ENCODE measurements around the gene ALX4.

The ALX4 gene

DNA sequence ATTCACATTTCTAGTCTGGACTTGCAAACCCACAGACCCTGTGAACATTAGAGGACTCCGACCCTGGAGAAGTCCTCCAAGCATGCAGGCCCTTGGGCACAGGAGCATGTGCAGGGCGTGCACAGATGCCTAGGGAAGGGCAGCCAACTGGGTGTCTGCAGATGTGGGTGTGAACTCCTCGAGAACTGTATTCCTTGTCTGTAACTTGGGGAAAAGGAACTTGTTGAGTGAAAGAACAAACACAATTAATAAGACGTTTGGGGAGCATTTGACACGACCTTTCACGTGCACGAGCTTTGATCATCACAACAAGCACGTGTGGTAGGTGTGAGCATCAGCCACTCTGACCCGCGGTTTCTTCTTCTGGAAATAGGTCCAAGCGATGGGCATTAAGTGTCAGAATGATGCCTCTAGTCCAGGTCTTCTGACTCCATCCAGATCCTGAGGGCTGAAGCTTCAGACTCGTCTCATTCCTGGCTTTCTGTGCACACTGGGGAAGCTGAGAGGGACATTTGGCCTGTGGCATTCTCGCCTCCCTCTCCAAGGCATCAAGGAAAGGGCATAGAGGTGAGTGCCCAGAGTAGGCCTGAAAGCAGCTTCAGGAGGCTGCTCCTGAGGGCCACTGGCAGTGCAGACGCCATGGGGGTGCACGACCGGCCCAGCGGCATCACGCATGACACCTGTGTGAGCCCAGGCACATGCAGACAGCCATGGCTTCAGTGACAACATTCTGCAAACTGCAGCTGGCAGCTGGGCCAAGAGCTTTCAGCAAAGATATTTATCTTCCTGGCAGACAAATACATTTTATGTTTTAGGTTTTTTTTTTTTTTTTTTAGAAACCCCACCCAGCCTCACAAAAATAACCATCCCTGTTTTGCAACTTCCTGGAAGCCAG is 32.5 kb downstream of the ALX4 start:
- TF ChIP-seq, protein P1, sequence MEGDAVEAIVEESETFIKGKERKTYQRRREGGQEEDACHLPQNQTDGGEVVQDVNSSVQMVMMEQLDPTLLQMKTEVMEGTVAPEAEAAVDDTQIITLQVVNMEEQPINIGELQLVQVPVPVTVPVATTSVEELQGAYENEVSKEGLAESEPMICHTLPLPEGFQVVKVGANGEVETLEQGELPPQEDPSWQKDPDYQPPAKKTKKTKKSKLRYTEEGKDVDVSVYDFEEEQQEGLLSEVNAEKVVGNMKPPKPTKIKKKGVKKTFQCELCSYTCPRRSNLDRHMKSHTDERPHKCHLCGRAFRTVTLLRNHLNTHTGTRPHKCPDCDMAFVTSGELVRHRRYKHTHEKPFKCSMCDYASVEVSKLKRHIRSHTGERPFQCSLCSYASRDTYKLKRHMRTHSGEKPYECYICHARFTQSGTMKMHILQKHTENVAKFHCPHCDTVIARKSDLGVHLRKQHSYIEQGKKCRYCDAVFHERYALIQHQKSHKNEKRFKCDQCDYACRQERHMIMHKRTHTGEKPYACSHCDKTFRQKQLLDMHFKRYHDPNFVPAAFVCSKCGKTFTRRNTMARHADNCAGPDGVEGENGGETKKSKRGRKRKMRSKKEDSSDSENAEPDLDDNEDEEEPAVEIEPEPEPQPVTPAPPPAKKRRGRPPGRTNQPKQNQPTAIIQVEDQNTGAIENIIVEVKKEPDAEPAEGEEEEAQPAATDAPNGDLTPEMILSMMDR (IDR thresholded peaks at IDR 0.05; ENCODE audit: low read depth, low read length, missing control alignments) = no peak
- DNase-seq (ENCODE audit: low read depth) = no peak
- in situ Hi-C loops (cut with HindIII; ENCODE audit: low sequenced_read_pairs) = no loop called here
- H3K4me3 ChIP-seq (ENCODE audit: low read depth, low read length) = no peak overlapping the region

DNA sequence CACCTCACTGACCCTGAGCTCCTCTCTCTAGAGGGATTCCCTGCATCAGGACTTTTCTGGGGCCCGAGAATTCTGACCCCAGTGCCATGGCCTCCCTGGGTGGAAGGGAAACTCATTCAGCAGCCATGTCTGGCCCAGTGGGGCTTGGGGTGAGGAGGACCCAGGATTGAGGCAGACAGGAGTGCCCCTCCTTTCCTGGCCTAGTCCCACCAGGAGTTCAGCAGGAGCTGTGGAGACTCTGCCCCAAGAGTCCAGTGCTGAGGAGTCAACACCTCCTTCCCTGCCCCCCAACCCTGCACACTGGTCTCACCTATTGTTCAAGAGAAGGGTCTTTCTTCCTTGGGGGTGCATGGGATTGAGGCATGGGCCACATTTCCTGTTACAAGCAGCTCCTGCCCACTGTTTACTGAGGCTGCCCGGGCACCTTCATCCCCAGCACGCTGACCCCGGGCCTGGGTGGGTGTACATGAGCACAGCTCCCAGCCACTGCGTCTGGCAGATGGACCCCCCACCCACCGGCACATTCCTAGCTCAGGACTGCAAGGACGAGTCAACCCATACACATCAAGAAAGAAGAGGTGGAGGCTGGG is 33.9 kb downstream of the ALX4 start:
- no peak for DNase-seq (ENCODE audit: low read depth)
- in situ Hi-C loops (cut with HindIII; ENCODE audit: low sequenced_read_pairs) = no loop called here
- H3K4me3 ChIP-seq (ENCODE audit: low read depth, low read length) = no peak overlapping the region
- TF ChIP-seq, protein P1 (IDR thresholded peaks at IDR 0.05; ENCODE audit: low read depth, low read length, missing control alignments) = no peak

DNA sequence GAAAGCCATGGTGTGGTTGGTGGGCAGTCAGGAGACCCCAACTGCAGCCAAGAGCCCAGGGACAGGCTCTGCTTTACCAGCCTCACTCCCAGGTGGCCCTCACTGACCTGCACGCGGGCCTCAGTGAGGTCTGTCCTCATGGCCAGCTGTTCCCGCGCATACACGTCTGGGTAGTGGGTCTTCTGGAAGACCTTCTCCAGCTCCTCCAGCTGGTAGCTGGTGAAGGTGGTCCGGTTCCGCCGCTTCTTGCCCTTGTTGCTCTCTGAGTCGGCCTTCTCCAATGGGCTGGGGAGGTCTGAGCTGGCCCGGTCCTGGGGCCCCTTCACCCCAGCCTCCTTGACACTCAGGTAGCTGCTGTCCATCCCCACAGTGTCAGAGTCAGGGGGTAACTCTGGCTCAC is 34.7 kb downstream of the ALX4 start:
- in situ Hi-C loops (cut with HindIII; ENCODE audit: low sequenced_read_pairs) = no loop called here
- TF ChIP-seq, protein P1 (IDR thresholded peaks at IDR 0.05; ENCODE audit: low read depth, low read length, missing control alignments) = no peak
- no peak for DNase-seq (ENCODE audit: low read depth)
- H3K4me3 ChIP-seq (ENCODE audit: low read depth, low read length) = no peak overlapping the region

DNA sequence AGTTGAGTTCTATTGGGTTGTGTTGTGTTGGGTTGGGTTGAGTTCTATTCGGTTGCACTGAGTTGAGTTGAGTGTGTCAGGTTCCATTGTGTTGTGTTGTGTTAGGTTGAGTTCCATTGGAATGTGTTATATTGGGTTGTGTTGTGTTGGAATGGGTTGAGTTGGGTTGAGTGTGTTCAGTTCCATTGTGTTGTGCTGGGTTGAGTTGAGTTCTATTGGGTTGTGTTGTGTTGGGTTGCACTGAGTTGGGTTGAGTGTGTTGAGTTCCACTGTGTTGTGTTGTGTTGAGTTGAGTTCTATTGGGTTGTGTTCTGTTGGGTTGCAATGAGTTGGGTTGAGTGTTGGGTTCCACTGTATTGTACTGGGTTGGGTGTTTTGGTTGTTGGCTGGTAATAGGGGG is 35.5 kb downstream of the ALX4 start:
- in situ Hi-C loops (cut with HindIII; ENCODE audit: low sequenced_read_pairs) = no loop called here
- TF ChIP-seq, protein P1 (IDR thresholded peaks at IDR 0.05; ENCODE audit: low read depth, low read length, missing control alignments) = no peak
- no peak for DNase-seq (ENCODE audit: low read depth)
- no peak overlapping the region for H3K4me3 ChIP-seq (ENCODE audit: low read depth, low read length)

DNA sequence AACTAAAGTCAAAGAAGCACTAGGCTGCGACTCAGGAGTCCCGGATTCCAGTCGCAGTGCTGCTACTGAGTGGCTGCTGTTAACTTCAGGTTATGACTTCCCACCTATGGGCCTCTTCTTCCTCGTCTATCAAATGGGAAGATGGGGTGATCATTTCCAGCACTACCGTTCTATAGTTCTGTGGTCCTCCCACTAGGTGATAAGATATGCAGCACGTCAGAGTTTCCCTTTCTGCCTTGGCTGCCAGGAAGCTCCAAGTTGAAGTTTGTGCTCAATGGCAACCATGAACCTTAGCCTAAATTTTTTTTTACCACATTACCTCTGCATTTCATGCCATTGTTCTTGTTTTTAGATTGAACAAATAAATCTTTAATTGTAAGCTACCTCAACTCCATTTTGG is 38.7 kb downstream of the ALX4 start:
- H3K4me3 ChIP-seq (ENCODE audit: low read depth, low read length) = no peak overlapping the region
- in situ Hi-C loops (cut with HindIII; ENCODE audit: low sequenced_read_pairs) = no loop called here
- no peak for DNase-seq (ENCODE audit: low read depth)
- TF ChIP-seq, protein P1 (IDR thresholded peaks at IDR 0.05; ENCODE audit: low read depth, low read length, missing control alignments) = no peak

DNA sequence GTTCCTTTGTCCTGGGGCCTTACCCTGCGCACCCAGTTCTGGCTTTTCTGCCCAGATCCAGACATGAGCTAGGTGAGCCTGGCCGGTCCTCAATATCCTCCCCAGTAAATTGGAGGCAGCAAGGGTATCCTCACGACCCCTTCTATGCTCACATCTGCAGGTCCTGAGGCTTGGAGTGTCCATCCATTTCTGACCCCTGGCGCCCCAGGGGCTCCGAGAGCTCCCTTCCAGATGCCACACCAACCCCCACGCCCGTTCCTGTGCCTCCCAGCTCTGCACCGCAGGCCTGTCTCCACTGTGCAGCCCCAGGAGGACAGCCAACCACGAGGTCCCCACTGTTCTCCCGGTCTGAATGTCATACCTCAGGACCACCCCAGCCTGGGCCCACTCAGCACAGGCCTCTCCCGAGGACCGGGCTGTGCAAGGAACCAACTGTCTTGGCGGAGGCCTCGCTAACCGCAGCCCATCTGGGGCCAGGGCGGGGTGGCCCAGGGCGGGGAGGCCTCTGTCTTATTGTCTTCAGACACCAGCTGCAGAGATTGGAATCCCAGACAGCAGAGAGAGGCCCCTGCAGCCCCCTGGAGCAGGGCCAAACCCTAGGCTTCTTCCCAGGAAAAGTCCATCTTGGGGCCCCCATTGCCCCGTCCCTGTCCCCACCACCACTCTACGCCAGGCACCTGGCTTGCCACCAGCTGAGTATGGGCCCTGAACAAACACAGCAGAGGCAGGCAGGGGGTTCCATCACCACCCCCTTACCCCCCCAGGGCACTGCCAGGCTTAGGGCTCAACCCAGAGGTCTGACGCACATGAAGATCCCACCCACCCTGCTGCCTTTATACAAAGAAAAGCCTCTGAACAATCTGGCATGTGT is 39.3 kb downstream of the ALX4 start:
- TF ChIP-seq, protein P1 (IDR thresholded peaks at IDR 0.05; ENCODE audit: low read depth, low read length, missing control alignments) = no peak
- in situ Hi-C loops (cut with HindIII; ENCODE audit: low sequenced_read_pairs) = no loop called here
- DNase-seq (ENCODE audit: low read depth) = no peak
- H3K4me3 ChIP-seq (ENCODE audit: low read depth, low read length) = no peak overlapping the region

Measured in astrocyte of the cerebellum (primary cell).